Measurements from ENCODE around the gene ASPHD2. TPM values are rescaled to one million over a fixed set of nuclear protein-coding genes. Genes with fewer than 3 reads are reported as not detected.

The ASPHD2 gene
- total RNA-seq, 1 experiment from 2014 or later = not detected

DNA sequence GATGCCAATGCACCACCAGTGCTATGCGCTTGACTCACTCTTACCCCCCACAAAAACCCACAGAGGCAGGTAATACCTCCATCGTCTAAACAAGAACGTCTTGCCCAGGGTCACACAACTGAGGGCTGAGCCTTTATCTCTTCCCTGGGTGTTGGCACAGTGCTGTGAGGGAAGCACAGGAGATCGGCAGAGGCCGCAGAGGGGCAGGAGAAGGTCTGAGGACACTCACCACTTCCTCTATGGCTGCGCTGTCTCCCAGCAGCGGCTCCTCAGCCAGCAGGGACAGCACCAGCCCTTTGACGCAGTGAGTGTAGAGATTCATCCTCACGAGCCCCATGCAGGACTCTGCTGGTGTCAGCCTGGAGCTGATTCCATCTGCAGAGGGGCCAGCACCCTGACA is 34.6 kb downstream of the ASPHD2 start:
- POLR2A ChIA-PET = no interaction called here
- H3K27me3 ChIP-seq (replicated peaks; ENCODE audit: control insufficient read depth, insufficient read depth, low read length) = no peaks in the 10 kb centered on the region
- Mint-ChIP-seq H3K27ac (ENCODE audit: unreplicated experiment) (no peak overlapping the region), H3K27me3 (ENCODE audit: insufficient read depth, unreplicated experiment) (no peaks in the 10 kb centered on the region), H3K36me3 (ENCODE audit: insufficient read depth, unreplicated experiment) (peaks cover 34% of the 10 kb centered on the region), H3K4me3 (ENCODE audit: unreplicated experiment) (no peak overlapping the region), H3K9me3 (ENCODE audit: unreplicated experiment) (no peaks in the 10 kb centered on the region), H3K4me1 (ENCODE audit: low read depth, unreplicated experiment) (no peaks in the 10 kb centered on the region)
- DNase-seq = no peak
- H3K4me3 ChIP-seq (ENCODE audit: low read depth, low read length) = no peak overlapping the region
- BruUV-seq (replicated peaks) = no TSS peak
- intact Hi-C loops (cut with micrococcal nuclease; ENCODE audit: unreplicated experiment) = loop anchor here (5.0 kb wide), 1 partner anchor 81 kb away; no protein-coding TSS in a partner anchor
- no peaks in the 10 kb centered on the region; the same call in 1 of the 2 replicates for H3K36me3 ChIP-seq (ENCODE audit: control insufficient read depth, insufficient read depth, low read length)
- CTCF ChIA-PET = interaction anchor here (0.5 to 1.4 kb wide), 2 partner anchors 20 to 99 kb away, joined by 3 read pairs; partner anchors contain the start of genes HPS4 and SRRD
- H3K9me3 ChIP-seq = no peaks in the 10 kb centered on the region
- TF ChIP-seq, protein P1, sequence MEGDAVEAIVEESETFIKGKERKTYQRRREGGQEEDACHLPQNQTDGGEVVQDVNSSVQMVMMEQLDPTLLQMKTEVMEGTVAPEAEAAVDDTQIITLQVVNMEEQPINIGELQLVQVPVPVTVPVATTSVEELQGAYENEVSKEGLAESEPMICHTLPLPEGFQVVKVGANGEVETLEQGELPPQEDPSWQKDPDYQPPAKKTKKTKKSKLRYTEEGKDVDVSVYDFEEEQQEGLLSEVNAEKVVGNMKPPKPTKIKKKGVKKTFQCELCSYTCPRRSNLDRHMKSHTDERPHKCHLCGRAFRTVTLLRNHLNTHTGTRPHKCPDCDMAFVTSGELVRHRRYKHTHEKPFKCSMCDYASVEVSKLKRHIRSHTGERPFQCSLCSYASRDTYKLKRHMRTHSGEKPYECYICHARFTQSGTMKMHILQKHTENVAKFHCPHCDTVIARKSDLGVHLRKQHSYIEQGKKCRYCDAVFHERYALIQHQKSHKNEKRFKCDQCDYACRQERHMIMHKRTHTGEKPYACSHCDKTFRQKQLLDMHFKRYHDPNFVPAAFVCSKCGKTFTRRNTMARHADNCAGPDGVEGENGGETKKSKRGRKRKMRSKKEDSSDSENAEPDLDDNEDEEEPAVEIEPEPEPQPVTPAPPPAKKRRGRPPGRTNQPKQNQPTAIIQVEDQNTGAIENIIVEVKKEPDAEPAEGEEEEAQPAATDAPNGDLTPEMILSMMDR (IDR thresholded peaks at IDR 0.05; ENCODE audit: insufficient read depth in 1 of 2, low read depth in 1 of 2, low read length in 1 of 2, severe bottlenecking in 1 of 2, unreplicated experiment in 1 of 2) = no peak
- H3K4me1 ChIP-seq = no peaks in the 10 kb centered on the region

DNA sequence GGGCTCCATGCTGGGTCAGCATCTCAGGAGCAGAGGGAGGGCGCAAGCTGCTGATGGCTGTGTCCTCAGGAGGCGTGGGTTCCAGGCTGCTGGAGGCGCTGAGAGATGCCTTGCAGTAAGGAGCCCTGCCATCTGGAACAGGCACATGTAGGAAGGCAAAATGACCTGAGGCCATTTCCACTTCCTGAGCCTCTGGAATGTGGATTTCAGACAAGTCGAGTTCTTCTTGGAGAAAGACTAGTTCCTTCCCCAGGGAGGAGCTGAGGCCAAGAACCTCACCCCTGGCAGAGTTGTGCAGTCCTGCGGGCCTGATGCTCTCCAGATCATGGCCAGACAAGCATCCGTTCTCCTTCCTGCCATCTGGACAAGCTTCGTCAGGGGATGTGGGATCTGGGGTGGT is 35.3 kb downstream of the ASPHD2 start:
- H3K9me3 Mint-ChIP-seq (ENCODE audit: unreplicated experiment) = no peaks in the 10 kb centered on the region
- intact Hi-C loops (cut with micrococcal nuclease; ENCODE audit: unreplicated experiment) = loop anchor here (5.0 kb wide), 1 partner anchor 82 kb away; no protein-coding TSS in a partner anchor
- ChIA-PET CTCF (interaction anchor here (0.5 kb wide), 1 partner anchor 19 kb away, joined by 3 read pairs; the partner anchor contains the start of genes HPS4 and SRRD), POLR2A (no interaction called here)
- no peak overlapping the region for H3K4me3 ChIP-seq (ENCODE audit: low read depth, low read length)
- no peaks in the 10 kb centered on the region; the same call in 1 of the 2 replicates for H3K36me3 ChIP-seq (ENCODE audit: control insufficient read depth, insufficient read depth, low read length)
- TF ChIP-seq, protein P1 (IDR thresholded peaks at IDR 0.05; ENCODE audit: insufficient read depth in 1 of 2, low read depth in 1 of 2, low read length in 1 of 2, severe bottlenecking in 1 of 2, unreplicated experiment in 1 of 2) = no peak
- no peaks in the 10 kb centered on the region for H3K27me3 Mint-ChIP-seq (ENCODE audit: insufficient read depth, unreplicated experiment)
- H3K4me3 Mint-ChIP-seq (ENCODE audit: unreplicated experiment) = no peak overlapping the region
- no peak for DNase-seq
- no peaks in the 10 kb centered on the region for H3K4me1 Mint-ChIP-seq (ENCODE audit: low read depth, unreplicated experiment)
- H3K36me3 Mint-ChIP-seq (ENCODE audit: insufficient read depth, unreplicated experiment) = peaks cover 40% of the 10 kb centered on the region
- H3K27ac Mint-ChIP-seq (ENCODE audit: unreplicated experiment) = no peak overlapping the region
- BruUV-seq (replicated peaks) = no TSS peak
- no peaks in the 10 kb centered on the region for H3K9me3 ChIP-seq
- no peaks in the 10 kb centered on the region for H3K27me3 ChIP-seq (replicated peaks; ENCODE audit: control insufficient read depth, insufficient read depth, low read length)
- H3K4me1 ChIP-seq = no peaks in the 10 kb centered on the region

DNA sequence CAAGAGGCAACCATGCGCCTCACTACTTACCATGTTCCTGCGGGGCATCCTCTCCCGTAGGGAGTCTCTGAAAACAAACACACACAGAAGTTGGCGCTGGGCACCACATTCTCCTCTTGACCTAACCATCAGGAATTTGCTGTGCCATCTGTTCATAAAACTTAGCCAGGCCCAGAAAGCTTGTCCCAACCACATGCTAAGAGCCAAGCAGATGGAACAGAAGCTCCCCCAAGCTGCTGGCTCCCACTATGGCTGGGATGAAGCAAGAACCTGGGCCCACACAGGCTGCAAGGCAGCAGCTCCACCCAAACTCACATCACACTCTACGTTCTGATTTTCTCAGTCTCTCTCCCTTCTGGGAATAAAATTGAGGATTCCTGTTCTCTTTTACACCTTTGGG is 37.1 kb downstream of the ASPHD2 start:
- TF ChIP-seq, protein P1 (IDR thresholded peaks at IDR 0.05; ENCODE audit: insufficient read depth in 1 of 2, low read depth in 1 of 2, low read length in 1 of 2, severe bottlenecking in 1 of 2, unreplicated experiment in 1 of 2) = no peak
- H3K36me3 ChIP-seq (ENCODE audit: control insufficient read depth, insufficient read depth, low read length) = peaks cover 2% of the 10 kb centered on the region
- H3K4me1 ChIP-seq = no peaks in the 10 kb centered on the region
- H3K9me3 Mint-ChIP-seq (ENCODE audit: unreplicated experiment) = no peaks in the 10 kb centered on the region
- no peak overlapping the region for H3K4me3 Mint-ChIP-seq (ENCODE audit: unreplicated experiment)
- no peaks in the 10 kb centered on the region for H3K27me3 Mint-ChIP-seq (ENCODE audit: insufficient read depth, unreplicated experiment)
- H3K36me3 Mint-ChIP-seq (ENCODE audit: insufficient read depth, unreplicated experiment) = peaks cover 50% of the 10 kb centered on the region
- no peaks in the 10 kb centered on the region for H3K9me3 ChIP-seq
- H3K27me3 ChIP-seq (replicated peaks; ENCODE audit: control insufficient read depth, insufficient read depth, low read length) = no peaks in the 10 kb centered on the region
- no peak overlapping the region for H3K4me3 ChIP-seq (ENCODE audit: low read depth, low read length)
- H3K4me1 Mint-ChIP-seq (ENCODE audit: low read depth, unreplicated experiment) = no peaks in the 10 kb centered on the region
- ChIA-PET CTCF (no interaction called here), POLR2A (no interaction called here)
- no peak for DNase-seq
- no peak overlapping the region for H3K27ac Mint-ChIP-seq (ENCODE audit: unreplicated experiment)
- intact Hi-C loops (cut with micrococcal nuclease; ENCODE audit: unreplicated experiment) = no loop called here
- BruUV-seq (replicated peaks) = no TSS peak

Data from Caco-2 (cell line).